ACHN (cell line): ENCODE data around the gene ITIH5.

Source experiments
- DNase-seq: peaks from one replicate; pipeline ENCODE4 v3.0.0-alpha.2; 2015
- in situ Hi-C: cut with HindIII; loops from 2 replicates; pipeline ENCODE4 v1.10.0; 2017; ENCODE audit warnings: low sequenced_read_pairs, low pct_ligation_motif_present, low pct_unique_long_range_greater_than_20kb

ITIH5 gene

DNA sequence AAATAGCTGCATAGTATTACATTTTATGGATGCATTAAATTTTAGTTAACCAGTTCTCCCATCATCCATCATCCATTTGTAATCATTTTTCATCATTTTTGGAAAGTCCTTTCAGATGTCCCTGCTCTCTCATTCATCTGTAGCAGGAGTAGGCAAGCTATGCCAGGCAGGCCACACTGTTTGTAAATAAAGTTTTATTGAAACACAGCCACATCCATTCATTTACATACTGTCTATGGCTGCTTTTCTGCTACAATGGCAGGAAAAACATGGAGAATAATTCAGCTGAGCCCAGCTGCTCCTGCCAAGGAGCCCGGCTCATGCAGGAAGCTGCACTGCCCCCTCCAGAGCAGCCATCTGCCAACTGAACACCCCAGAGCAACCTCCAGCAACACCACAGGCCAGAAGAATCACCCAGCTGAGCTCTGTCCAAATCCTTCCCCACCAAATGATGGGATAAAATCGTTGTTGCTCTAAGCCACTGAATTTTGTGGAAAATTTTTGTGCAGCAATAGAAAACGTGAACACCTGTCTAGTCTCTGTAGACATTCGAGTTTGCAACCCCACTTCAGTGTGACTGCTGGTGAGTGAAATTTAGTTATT, 19.6 kb downstream of the ITIH5 start:
- DNase-seq: no peak
- in situ Hi-C loops: no loop called here

DNA sequence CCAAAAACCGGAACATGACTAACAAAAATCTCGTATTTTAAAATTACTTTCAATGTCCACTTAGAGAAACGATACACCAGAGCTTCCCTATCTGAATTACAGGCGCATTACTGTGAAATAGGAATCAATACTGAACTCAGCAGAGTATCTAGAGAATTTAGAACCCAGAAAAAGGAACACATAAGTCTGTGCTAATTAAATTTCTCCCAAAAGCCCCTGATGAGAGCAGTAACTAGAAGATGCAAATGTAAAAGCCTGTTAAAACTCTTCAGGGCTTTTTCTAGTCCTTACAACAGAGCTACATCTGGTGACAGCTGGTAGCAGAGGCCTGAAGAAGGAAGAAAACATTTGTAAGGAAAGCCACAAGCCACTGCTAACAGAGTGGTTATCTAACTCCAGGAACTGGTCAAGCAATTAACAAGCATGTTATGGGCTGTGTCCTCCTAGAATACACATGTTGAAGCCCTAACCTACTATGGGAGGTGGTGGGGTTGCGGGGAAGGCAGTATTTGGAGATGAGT, 24.2 kb downstream of the ITIH5 start:
- in situ Hi-C loops: no loop called here
- DNase-seq: no peak

DNA sequence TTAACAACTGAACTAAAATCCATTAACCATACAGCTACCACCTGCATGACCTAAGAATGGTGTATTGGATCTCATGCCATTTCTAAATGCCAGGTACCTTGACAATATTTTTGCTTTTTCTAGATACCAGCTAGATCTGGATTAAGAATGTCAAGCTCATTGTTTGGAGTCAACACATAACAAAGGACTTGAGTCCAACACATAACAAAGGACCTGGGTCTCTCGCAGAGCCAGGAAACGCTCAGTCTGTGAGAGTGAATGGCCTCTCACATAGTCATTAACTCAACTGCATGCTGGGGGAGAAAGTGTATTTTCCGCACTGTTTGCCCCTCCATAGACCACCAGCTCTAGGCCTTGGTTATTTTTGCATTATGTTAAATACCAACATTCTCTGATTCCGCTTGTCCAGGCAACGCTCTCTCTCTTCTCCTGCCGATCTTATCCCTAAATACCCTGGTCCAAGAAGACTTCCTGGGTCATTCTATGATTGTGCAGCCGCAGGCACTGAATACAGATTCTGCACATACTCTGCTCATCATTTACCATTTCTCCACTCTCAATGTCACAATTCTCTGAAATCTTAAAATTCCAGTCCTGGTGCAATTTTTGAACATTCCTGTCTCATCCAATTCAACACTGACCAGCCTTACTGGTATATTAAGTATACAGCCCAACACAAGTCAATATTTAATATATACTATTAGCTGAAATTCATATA, 31.2 kb downstream of the ITIH5 start:
- no peak for DNase-seq
- in situ Hi-C loops: no loop called here

DNA sequence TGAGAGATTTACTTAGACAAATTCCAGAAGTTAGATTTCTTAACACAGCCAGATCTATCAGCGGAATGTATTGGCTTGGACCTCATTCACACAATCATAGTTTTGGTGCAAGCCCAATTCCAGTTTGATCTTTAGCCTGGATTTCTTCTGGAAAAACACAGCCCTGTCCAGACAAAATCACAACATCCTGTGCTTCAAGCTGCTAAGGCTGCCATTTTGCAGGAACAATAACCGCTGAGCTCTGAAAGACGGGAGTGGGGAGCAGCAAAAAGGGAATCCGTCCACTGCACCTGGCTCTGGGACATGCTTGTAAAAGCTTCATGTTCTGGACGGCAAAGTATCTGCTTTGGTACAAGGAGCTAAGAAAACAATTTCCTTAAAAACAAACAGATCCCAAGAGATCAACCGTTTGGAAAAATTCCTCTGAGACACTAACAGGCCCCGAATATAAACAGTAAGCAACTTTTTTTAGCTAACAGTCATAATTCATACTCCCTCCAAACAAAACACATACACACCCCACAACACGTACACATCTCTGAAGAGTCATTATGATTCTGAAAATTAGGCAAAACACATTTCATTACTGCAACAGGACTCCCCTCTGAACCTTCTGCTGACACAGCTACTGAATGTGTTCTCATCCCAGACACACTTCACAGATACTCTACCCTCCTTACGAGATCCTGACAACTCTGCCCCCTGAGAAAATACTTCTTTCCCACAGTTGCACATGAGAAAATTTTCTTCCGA, 32.4 kb downstream of the ITIH5 start:
- in situ Hi-C loops: no loop called here
- DNase-seq: no peak

DNA sequence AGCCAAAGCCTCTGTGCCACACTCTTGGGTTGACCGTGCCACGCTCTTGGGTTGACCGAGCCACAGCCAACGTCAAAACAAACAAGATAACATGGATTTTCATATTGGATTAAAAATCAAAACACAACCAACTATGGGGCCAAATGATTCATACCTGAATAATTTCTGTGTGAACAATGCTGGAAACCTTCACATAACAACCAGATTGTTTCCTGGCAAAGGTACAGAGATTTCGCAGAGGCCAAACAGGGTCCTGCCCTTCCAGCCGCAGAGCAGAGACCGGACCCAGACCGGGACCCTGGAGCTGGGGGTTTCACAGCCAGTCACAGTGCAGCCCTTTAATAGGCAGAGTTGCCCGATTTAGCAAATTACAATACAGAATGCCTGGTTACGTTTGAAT, 40.5 kb downstream of the ITIH5 start:
- no peak for DNase-seq
- in situ Hi-C loops: no loop called here

DNA sequence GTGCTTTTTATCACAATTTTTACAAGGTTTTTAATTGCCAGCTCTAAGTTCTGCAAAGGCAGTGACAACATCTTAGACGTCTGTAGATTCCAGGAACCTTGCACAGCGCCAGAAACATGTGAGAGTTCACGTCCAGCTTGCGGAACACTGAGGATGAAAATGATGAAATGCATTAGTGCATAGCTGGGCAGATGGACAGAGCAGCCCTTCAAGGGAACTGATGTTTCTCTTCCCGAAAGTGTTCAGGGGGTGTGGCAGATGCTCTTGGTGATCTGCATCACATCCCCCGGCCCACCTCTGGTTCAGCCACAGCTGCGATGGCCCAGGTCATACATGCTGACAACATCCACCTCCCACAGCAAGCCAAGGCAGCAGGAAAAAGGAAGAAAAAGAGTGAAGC, 40.9 kb downstream of the ITIH5 start:
- no peak for DNase-seq
- in situ Hi-C loops: no loop called here

DNA sequence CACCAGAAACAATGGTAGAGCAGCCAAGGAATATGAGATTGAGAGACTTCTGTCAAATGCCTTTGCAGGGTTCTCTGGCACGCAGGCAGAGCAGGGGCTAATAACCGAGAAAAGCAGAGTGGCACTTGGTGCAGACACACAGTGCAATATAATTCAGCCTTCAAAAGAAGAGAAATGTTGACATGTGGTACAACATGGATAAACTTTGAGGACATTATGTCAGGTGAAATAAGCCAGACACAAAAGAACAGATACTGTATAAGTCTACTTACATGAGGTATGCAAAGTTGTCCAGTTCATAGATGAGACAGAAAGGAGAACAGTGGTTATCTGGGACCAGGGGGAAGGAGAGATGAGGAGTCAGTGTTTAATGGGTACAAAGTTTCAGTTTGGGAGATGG, 41.8 kb downstream of the ITIH5 start:
- in situ Hi-C loops: no loop called here

DNA sequence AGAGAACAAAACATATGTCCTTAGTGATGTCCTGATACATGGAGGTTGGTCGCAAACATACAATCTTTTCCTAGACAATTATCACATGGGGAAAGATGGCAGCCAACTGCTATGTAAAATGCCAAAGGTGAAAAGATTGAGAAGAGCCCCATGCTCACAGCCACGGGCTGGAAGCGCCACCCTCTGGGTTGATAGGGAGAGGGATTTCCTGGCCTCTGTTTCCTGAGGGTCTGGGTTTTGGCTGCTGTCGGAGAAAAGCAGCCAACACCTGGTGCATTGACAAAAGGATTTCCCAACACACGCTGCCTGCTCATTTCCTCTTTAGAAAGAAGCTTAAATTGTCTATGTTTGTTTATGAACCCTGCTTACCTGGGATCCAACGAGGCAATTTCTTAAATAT, 43.8 kb downstream of the ITIH5 start:
- in situ Hi-C loops: no loop called here
- DNase-seq: no peak

More for the DNA sequence above, 41.8 kb downstream of the ITIH5 start:
- no peak for DNase-seq

DNA sequence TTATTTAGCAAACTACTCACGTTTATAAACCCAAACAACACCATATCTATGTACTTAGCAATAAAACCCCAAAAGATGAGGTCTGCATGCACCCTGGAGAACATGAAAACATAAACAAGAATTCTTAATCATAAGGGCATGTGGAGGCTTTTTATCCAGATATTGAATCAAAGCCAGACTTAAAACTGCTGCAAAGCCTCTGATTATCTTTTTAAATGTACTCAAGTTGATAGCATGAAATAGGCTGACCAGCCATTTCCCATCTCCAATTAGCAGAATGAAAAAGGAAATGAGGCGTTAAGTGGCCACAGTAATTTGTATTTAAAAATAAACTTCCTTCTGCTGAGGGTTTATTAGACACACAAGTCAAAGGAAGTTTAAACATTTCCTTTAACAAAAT, 48.3 kb downstream of the ITIH5 start:
- DNase-seq: no peak
- in situ Hi-C loops: no loop called here

DNA sequence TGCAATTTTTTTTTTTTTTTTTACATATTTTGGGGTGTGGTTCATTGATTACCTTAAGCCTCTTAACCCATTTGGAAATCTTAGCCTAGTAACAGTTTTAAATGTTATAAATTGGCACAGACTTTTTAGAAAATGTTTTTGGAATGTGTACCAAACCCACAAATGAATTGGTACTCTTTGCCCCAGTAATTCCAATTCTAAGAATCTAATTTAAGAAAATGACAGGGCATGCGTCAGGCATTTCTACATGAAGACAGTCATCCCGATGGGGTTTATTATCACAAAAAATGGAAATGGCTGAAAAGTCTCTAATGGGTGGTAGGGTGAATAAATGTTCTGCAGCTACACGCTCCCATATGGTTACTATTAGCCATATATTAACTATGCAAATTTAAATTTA, 54.9 kb downstream of the ITIH5 start:
- no peak for DNase-seq
- in situ Hi-C loops: no loop called here

DNA sequence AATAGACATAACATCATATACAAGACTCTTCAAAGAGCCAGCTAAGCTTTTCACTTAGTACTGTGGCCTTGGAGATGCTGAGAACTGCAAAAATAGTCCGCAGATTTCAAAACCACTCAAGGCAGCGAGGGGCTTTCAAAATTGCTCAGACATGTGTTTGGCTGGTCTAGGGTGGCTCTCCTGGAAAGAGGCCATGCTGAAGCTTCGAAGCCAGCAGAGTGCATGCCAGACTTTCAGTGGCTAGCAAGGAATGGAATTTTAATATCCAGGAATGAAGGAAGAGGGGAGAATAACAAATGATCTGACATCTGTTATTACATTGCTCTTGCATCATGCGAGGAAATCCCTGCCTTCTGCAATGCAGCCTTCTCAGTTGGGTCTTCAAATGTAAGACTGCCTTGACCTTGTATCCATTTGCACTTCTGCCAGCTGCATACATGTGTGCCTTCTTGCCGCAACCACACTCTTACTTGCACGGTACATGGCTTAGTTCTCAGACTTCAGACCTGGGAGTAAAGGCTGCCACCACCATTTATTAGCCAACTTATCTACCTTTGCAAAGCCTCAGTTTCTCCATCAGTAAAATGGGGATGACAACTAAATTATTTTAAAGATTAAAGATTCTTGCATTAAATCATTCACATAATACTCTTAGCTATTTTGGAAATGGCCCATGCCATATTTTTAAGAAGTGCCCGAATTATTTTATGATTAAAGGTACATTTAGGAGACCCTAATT, 55.9 kb downstream of the ITIH5 start:
- in situ Hi-C loops: no loop called here
- DNase-seq: peak; percentile 5

DNA sequence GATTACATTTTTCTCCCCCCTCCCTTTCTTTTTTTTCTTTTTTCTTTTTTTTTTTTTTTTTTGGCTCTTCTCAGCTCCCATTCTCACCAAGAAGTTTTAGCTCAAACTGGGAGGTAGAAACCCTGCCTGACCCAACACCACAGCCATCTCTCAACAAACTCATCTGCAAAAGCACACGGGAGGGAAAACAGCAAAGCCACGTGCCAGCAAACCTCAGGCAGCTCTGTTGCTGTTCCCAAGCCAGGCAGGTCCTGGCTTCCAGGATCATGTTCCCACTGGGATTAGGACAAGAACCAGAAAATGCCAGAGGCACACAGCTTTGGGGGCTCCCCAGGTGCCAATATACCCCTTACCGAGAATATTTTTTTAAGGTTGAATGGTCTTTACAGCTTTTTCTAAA, 56.7 kb downstream of the ITIH5 start:
- in situ Hi-C loops: no loop called here
- DNase-seq: no peak

DNA sequence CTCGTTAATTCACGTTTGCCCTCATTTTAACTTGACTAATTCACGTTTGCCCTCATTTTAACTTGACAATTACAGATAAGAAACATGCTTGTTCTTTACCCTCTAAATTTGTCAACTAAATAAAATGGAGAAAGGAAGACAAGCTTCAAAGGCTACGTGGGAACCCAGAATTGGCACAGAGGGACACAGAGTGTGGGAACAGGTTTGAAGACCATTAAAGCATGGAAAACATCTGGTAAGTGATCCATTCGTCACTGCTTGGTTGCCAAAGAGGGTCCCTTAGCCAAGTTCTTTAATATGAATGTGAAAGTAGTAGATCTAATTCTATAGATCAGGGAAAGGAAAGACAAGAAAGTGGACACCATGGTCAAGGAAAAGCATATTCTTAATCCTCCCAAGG, 57.2 kb downstream of the ITIH5 start:
- no peak for DNase-seq
- in situ Hi-C loops: no loop called here

DNA sequence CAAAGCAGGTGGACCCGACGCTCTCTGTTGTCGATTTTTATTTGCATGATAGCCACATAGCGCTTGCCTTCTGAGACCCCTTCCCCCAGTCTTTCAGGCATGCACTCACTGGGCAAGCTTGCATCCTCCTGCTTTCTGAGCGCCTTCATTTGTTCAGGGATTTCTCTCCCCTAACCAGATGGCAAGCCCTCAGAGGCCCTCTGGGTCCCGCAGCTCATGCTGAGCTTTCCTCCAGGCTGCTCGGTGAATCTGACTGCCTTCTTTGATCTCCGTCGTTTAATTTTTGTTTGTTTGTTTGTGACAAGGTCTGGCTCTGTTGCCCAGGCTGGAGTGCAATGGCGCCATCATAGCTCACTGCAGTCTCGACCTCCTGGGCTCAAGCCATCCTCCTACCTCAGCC, 58.8 kb downstream of the ITIH5 start:
- in situ Hi-C loops: no loop called here
- no peak for DNase-seq

DNA sequence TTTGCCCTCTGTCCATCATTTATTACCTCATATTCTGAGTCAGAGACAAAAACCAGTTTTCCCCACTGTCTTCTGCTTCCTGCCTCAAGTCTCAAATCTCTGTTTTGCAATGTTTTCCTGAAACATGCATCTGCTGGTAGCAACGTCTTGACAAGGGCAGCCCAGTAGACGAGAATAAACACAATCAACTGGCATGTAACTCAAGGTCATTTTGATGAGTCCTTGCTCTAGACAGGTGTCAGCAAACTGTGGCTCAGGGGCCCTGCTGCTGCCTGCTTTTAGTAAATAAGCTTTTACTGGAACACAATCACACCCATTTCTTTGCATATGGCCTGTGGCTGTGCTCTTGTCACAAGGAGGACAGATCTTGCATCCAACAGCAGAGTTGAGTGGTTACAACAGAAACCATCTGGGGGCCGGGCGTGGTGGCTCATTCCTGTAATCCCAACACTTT, 59.8 kb downstream of the ITIH5 start:
- no peak for DNase-seq
- in situ Hi-C loops: no loop called here

DNA sequence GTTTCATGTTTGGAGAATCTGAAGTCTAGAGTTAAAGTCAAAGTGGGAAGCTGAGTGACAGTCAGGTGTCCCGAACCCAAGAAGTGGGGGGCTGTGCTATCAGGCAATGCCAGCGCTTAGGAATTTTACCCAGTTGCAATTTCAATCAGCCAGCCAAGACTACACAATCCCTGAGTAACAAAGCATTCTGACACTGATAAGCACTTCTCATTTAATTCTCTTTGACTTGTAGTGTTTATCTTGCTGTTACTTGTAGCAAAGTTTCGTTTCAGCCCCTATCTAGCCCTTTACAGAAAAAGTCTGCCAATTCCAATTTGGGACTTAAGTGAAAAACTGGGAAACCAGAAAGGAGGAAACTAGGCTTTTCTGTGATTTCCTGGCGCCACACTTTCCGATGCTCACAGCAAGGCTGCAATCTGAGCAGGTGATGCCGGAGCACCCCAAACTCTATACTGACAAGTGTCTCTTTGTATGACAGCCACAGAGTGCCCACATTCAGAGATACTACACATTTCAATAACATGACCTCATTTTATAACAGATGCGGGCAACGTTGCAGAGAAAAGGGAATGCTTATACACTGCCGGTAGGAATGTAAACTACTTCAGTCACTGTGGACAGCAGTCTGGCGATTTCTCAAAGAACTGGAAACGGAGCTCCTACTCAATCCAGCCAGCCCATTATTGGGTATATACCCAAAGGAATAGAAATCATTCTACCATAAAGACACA, 61.0 kb downstream of the ITIH5 start:
- in situ Hi-C loops: no loop called here

DNA sequence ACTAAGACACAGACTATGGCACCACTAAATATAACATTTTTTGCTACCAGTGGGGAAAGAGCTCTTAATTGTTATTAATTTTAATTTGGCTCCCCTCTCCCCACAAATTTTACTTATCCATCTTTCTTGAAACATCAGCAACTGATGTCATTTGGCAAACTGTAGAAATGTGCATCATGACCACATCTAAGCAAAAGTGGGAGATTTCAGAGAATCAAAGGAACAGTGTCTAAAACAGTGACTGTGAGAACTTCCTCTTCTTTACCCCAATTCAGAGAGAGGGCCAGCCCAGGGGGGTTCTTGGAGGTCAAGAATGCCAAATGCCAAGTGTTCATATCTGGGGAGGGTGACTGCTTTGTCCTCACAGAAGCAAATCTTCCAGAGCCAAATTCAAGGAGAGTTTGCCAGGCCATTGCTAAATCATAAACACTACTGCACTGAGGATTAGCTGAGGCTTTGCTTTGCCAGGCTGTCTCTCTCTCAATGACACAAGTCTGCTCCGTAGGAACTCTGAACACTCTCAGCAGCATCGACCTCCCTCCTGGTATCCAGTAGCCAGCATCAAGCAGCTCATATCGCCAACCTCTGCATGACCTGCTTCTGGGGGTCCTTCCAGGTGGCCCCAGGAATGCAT, 65.6 kb downstream of the ITIH5 start:
- no peak for DNase-seq
- in situ Hi-C loops: no loop called here

More for the DNA sequence above, 61.0 kb downstream of the ITIH5 start:
- no peak for DNase-seq

DNA sequence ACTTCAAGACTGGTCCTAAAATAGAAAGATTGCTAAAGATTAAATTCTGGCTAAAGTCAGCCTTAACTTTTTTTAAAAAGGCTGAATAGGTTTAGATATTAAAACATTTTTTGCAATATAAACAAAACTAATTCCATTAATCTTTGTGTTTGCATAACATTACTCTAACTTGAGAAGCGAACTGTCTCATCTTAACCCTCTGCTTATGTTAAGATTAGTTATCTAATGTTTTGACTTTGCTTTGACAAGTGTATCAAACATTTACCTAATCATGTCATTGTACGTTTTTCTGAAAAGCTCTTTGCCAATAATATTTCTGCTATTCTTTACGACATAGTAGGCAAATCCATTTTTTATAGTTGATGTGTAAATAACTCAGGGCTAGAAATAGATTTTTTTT, 68.0 kb downstream of the ITIH5 start:
- no peak for DNase-seq

More for the DNA sequence above, 68.0 kb downstream of the ITIH5 start:
- in situ Hi-C loops: no loop called here
